GM21529 (cell line): ENCODE measurements around the gene TET3.
A peak's percentile ranks its signal among the peaks of the same experiment; 100 is the strongest.

Experiments
- ATAC-seq: cut with Tn5 transposase; IDR thresholded peaks from one replicate; pipeline ENCODE4 v1.9.1; 2021; ENCODE audit not compliant: unreplicated experiment

Gene TET3

GRCh38 chr2:73963385-73964120, 21.2 kb upstream of the TET3 start:
- peak; percentile 78 for ATAC-seq

- no peak for ATAC-seq
Observed at GRCh38 chr2:73964223-73964622, 20.5 kb upstream of the TET3 start.

GRCh38 chr2:73965053-73965452, 19.7 kb upstream of the TET3 start:
- ATAC-seq = no peak

DNA sequence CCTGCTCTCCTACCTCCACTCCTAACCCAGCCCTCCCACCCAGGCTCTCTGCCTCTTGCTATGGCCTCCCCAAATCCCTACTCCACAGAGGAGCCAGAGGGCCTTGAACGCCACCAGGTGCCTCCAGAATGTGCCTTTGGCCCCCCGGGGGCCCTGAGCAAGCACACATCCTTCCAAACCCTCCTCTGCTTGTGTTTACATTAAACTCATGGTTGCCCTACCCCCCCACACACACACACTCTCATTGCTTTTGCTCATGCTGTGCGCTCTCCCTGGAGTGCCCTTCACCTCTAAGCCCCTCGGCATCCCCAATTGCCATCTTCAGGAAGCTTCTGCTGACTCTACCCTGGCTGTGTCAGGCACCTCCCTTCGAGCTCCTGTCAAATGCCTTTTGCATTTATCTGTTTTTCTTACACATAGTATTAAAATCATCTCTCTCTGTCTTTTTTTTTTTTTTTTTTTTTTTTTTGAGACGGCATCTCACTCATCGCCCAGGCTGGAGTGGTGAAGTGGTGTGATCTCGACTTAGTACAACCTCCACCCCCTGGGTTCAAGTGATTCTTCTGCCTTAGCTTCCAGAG, 16.3 kb upstream of the TET3 start:
- no peak for ATAC-seq

GRCh38 chr2:73969356-73969755, 15.4 kb upstream of the TET3 start:
- ATAC-seq = no peak

- peak; percentile 1 for ATAC-seq
Observed at GRCh38 chr2:73970141-73970803, 14.4 kb upstream of the TET3 start.

GRCh38 chr2:73970850-73971471, 13.7 kb upstream of the TET3 start:
- peak; percentile 88 for ATAC-seq

- no peak for ATAC-seq
Observed at GRCh38 chr2:73971722-73972121, 13.0 kb upstream of the TET3 start.

DNA sequence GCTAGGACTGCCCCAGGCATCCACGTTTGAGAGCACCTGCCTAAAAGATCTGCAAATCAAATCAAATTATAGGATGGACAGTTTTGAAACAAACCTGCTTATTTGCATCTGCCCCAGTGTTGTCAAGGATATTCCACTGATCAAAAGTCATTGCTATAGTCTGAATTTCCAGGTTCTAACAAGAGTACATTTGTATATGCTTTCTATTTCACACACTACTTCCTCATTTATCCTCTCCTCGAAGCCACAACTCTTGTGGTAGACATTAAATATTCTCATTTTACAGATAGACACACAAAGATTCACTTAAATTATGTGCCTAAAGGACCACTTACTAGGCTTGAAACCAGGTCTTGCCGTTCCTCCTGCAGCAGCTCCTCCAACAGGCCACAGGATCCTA, 11.9 kb upstream of the TET3 start:
- ATAC-seq = no peak

DNA sequence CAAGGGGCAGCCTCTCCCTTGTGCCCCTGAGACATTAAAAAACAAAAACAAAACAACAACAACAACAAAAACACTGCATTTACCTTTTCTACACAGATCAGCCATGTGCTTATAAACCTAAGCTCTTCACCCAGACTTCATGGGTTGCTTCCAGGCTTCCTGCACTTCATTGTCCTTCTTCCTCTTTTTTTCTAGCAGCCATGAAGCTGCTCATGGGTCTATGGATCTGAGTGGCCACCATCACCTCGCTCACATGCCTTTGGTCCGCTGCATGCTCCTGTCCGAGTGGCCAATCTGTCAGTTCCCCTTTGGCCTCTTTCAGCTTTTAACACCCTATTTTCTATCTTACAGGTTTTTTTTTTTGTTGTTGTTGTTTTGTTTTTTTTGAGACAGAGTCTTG, 9.0 kb upstream of the TET3 start:
- no peak for ATAC-seq

DNA sequence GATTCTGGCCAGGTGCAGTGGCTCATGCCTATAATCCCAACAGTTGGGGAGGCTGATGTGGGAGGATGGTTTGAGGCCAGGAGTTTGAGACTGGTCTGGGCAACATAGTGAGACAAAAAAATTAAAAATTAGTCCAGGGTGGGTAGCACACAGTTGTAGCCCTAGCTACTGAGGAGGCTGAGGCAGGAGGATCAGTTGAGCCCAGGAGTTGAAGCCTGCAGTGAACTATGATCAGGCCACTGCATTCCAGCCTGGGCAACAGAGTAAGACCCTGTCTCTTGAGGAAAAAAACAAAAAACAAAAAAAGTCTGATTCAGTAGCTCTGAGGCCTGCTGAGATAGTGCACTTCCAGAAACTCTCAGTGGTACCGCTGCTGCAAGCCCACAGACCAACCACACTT, 7.9 kb upstream of the TET3 start:
- ATAC-seq = no peak

DNA sequence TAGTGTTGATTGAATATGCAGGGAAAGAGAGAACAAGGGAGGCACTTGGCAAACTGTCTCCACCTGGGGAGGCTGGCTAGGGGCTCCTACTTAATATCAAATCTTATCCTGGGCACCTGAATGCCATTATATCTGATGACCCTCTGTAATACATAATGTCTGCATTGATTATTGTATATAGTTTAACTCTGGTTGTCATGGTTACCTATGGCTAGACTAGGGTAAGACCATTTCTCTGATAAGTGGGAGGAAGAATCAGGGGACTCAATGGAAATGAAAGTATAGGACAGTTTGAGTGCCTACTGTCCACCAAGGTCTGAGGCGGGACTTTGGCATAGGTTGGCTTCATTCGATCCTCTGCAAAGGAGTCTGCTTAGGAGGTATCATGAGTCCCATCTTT, 7.2 kb upstream of the TET3 start:
- no peak for ATAC-seq

DNA sequence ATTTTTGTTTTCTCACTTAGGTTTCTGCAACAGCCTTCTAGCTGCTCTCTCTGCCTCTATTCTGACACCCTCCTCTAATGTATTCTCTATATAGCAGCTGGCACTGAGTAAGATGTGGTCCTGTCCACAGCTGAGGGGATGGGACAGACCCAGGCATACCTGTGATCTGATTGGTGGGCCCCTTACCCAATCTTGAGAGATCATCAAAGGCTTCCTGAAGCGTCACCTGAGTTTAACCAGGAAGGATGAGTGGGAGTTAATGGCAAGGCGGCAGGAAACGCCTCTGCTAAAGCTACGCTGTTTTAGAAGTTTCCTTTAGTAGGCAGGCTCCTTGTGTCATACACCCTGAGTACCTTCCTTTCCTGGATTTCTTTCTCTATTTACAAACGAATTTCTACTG, 5.7 kb upstream of the TET3 start:
- no peak for ATAC-seq

GRCh38 chr2:73979686-73980085, 5.0 kb upstream of the TET3 start:
- ATAC-seq = no peak

GRCh38 chr2:73980566-73980965, 4.1 kb upstream of the TET3 start:
- no peak for ATAC-seq

GRCh38 chr2:73981081-73982001, 3.4 kb upstream of the TET3 start:
- peak; percentile 41 for ATAC-seq

GRCh38 chr2:73982140-73982617, 2.5 kb upstream of the TET3 start:
- no peak for ATAC-seq

DNA sequence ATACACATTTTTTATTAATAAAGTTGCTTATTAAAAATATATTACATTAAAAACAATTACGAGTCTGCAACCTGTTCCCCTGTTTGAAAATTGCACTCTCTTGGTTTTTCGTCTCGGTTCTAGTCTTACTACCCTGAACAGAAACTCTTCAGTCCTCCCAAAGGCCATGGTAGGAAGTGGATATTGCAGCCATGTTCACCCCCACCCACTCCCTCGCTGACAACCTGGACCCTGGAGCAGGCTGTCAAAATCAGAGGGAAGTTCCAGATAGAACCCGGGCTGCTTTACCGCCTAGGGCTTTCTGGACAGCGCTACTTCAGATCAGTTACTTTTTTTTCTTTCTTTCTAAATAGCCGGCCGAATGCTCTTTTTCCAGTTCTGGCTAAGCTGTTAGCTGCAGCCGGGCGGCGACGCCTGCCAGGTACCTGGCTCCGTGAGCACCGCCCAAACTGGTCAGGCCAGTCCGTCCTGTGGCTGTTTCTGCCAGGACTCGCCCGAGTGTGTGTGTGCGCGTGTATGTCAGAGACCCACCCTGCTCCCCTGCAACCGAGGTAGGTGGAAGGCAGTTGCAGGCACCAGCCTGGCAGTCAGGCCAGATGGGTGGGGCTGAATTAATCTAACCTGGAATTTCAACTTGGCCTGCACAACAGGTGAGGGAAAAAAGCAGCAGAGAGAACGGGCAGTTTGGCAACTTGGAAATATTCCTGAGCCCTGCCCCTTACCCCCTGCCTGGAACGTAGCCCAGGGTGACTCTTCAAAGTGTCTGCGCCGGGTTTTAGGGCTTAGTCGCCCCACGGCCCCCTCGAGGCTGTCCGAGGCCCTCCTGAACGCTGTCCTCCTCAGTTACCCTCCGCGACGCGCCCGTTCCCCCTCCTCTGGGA, 1.1 kb upstream of the TET3 start:
- ATAC-seq = no peak

GRCh38 chr2:73984922-73985307, 205 bp downstream of the TET3 start:
- peak; percentile 10 for ATAC-seq
